T-helper 1 cell treated with Interleukin-12 subunit alpha and Interleukin-12 subunit beta and Interleukin-4 antibody, amounts not matched to agents 30 μg/mL and 1 μg/mL, for 36 hours (primary cell): ENCODE measurements around the gene SLC35F2.
"Not testable (repeated sequence)": the region's sequence is repeated elsewhere in the genome, so short reads cannot be mapped to it uniquely, and the experiment has no call there.

Experiments used
- H3K27ac Mint-ChIP-seq: one replicate; pipeline ENCODE4 v1.8.0; 2021; ENCODE audit warnings: mild to moderate bottlenecking, mixed read lengths
- H3K27me3 Mint-ChIP-seq: one replicate; pipeline ENCODE4 v1.8.0; 2021; ENCODE audit warnings: low read depth, mixed read lengths
- H3K36me3 Mint-ChIP-seq: one replicate; pipeline ENCODE4 v1.8.0; 2021; ENCODE audit warnings: low read depth, mixed read lengths
- H3K4me1 Mint-ChIP-seq: one replicate; pipeline ENCODE4 v1.8.0; 2021; ENCODE audit warnings: low read depth, mixed read lengths
- H3K4me3 Mint-ChIP-seq: one replicate; pipeline ENCODE4 v1.8.0; 2021; ENCODE audit warnings: mild to moderate bottlenecking, moderate library complexity, mixed read lengths
- H3K9me3 Mint-ChIP-seq: one replicate; pipeline ENCODE4 v1.8.0; 2021; ENCODE audit warnings: mixed read lengths

Gene SLC35F2

DNA sequence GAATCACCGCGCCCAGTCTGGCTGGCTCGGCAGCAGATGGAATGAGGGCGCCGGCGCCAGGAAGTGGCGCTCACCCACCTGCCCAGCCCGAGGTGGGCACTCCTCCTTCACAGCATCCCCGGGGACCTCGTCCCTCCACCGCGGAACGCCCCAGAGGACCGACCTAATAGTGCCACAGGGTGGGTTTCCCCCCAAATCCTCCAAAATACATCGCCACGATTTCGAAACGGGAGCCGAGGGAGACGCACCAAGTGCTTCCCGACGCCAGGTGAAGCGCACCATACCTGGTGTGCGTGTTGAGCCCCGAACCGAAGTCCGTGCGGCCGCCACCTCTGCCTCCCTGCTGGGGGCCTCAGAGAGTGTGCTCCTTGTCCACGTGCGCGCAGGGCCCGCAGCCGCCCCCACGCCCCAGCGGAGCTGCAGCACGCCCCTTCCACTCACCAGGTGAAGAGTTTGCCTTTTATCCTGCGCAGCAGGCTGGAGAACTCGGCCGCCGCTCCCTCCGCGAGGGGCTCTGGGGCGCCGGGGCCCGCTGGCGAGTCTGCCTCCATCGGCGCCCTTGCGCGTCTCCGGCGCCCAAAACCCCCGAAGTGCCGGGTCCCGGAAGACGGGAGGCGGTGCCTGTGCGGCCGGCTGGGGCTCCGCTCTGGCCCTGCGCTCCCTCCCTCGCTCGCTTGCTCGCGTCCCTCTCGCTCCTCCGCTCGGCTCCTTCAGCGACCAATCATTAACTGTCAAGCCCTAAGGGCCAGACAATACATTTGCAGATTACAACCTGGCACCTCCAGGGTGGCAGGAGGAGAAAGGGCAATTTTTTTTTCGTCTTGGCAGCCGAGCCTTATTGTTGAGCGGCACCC, at the start of gene SLC35F2:
SLC35F2 (minus strand) TSS at position 571 of the 854 bp plus-strand sequence; CDS start at position 551, 20 bp downstream.
- Mint-ChIP-seq H3K27me3 (peaks cover 4% of the 10 kb centered on the region), H3K27ac (peak within 1 kb of the TSS; percentile 80), H3K4me3 (peak within 1 kb of the TSS; percentile 96), H3K36me3 (no peaks in the 10 kb centered on the region), H3K4me1 (peaks cover 17% of the 10 kb centered on the region), H3K9me3 (no peaks in the 10 kb centered on the region)

DNA sequence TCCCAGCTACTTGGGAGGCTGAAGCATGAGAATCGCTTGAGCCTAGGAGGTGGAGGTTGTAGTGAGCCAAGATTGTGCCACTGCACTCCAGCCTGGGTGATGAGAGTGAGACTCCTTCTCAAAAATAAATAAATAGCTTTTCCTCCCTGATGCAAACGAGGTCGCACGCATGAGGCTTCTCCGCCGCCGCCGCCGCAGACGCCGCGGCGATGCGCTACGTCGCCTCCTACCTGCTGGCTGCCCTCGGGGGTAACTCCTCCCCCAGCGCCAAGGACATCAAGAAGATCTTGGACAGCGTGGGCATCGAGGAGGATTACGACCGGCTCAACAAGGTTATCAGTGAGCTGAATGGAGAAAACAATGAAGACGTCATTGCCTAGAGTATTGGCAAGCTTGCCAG, 49.6 kb upstream of the SLC35F2 start:
- H3K27ac Mint-ChIP-seq: no peak overlapping the region
- H3K4me1 Mint-ChIP-seq: no peaks in the 10 kb centered on the region

DNA sequence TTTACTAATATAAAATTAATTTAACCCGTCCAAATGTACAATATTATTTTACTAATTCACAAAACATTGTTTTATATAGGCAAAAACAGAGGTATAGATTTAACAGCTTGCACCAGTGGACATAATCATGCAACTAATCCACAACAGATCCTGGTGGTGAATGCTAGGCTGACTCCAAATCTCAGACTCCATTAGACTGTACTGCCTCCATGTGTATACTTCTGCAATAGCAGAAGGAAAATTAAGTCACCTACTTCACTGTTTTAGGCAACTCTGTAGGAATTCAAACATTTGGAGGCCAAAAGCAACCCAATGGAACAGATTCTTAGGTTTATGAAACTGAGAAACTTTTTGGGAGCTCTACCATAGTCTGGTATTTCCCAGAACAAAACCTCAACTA, 39.7 kb upstream of the SLC35F2 start:
- H3K27me3 Mint-ChIP-seq: peaks cover 5% of the 10 kb centered on the region
- no peak overlapping the region for H3K27ac Mint-ChIP-seq
- no peak overlapping the region for H3K4me3 Mint-ChIP-seq
- no peaks in the 10 kb centered on the region for H3K9me3 Mint-ChIP-seq
- H3K36me3 Mint-ChIP-seq: no peaks in the 10 kb centered on the region
- H3K4me1 Mint-ChIP-seq: no peaks in the 10 kb centered on the region

More for the DNA sequence above, 49.6 kb upstream of the SLC35F2 start:
- Mint-ChIP-seq H3K36me3 (no peaks in the 10 kb centered on the region), H3K9me3 (no peaks in the 10 kb centered on the region), H3K4me3 (no peak overlapping the region), H3K27me3 (no peaks in the 10 kb centered on the region)

DNA sequence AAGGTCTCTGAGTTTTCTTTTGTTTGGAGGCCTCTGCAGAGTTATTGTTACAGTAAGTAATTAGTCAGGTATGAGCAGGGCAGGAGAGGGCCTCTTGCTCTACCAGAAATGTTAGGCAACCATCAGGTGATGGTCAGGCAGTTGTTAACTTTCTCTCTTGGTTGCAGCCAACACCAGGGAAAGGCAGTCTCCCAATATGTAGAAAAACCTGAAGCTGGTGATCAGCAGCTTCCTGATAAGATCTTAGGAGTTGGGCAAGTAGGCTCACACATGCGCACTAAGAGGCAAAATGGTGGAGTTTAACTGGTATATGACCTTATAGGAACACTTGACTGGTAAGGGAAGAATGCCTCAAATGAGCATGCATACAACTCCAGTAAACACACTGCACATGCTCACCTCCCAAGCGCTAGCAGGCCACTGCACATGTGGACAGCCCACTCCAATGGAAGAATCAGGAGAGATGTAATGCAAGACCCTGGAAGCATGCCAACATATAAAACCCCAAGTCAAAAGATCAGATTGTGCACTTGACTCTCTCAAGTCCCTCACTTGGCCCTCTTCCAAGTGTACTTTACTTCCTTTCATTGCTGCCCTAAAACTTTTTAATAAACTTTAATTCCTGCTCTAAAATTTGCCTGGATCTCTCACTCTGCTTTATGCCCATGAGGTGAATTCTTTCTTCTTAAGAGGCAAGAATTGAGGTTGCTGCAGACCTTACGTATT, 23.7 kb upstream of the SLC35F2 start:
- H3K36me3 Mint-ChIP-seq: no peaks in the 10 kb centered on the region
- no peaks in the 10 kb centered on the region for H3K9me3 Mint-ChIP-seq
- no peak overlapping the region for H3K27ac Mint-ChIP-seq
- no peak overlapping the region for H3K4me3 Mint-ChIP-seq
- no peaks in the 10 kb centered on the region for H3K4me1 Mint-ChIP-seq
- no peaks in the 10 kb centered on the region for H3K27me3 Mint-ChIP-seq

DNA sequence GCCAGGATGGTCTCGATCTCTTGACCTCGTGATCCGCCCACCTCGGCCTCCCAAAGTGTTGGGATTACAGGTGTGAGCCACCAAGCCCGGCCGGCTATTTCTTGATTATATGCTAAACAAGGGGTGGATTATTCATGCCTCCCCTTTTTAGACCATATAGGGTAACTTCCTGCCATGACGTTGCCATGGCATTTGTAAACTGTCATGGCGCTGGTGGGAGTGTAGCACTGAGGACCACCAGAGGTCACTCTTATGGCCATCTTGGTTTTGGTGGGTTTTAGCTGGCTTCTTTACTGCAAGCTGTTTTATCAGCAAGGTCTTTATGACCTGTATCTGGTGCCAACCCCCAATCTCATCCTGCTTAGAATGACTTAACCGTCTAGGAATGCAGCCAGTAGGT, 22.9 kb upstream of the SLC35F2 start:
- not testable (repeated sequence) for H3K4me3 Mint-ChIP-seq, H3K27me3 Mint-ChIP-seq, H3K27ac Mint-ChIP-seq, H3K36me3 Mint-ChIP-seq, H3K9me3 Mint-ChIP-seq, H3K4me1 Mint-ChIP-seq

GRCh38 chr11:107876141-107876540, 17.6 kb upstream of the SLC35F2 start:
- Mint-ChIP-seq H3K36me3 (no peaks in the 10 kb centered on the region), H3K4me1 (no peaks in the 10 kb centered on the region), H3K9me3 (no peaks in the 10 kb centered on the region), H3K27ac (no peak overlapping the region), H3K4me3 (no peak overlapping the region), H3K27me3 (no peaks in the 10 kb centered on the region)

DNA sequence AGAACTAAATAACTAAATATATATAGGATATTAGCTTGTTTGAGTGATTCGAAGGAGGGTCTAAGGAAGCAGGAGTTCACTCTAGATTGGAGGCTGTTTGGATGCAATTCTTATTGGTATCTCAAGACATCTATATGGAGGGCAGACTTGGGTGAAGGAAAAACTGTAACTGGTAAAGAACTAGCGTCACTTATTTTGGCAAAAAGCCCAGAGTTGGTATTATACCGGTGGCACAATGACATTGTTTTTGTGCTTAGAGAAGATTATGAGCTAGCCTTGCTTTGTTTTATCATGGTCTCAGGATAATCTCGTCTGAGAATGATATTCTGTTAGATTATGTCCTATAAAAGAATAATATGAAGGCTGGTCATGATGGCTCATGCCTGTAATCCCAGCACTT, 6.0 kb upstream of the SLC35F2 start:
- Mint-ChIP-seq H3K36me3 (no peaks in the 10 kb centered on the region), H3K4me3 (no peak overlapping the region), H3K9me3 (no peaks in the 10 kb centered on the region), H3K27me3 (peaks cover 16% of the 10 kb centered on the region), H3K4me1 (peaks cover 2% of the 10 kb centered on the region), H3K27ac (no peak overlapping the region)

DNA sequence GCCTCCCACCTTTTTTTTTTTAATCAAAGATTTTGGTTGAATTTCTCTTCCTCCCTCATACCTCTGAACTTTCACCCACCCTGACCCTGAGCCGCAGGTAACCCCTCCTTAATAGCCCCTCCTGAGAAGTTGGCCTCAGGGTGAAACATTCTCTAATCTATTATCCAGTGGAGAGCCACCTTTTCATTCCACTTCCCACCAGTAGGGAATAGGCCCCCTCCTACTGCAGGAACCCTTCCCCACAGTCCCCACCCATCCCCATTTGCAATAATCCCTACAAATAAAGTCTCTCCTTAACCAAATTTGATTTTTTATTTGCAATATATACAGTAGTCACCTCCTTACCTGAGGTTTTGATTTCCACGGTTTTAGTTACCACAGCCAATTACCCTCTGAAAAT, 2.1 kb upstream of the SLC35F2 start:
- Mint-ChIP-seq H3K27ac (no peak overlapping the region), H3K27me3 (peaks cover 16% of the 10 kb centered on the region), H3K4me1 (peaks cover 15% of the 10 kb centered on the region), H3K36me3 (no peaks in the 10 kb centered on the region), H3K4me3 (peak overlapping the region; percentile 54), H3K9me3 (no peaks in the 10 kb centered on the region)

- not testable (repeated sequence) for H3K27ac Mint-ChIP-seq, H3K36me3 Mint-ChIP-seq, H3K9me3 Mint-ChIP-seq
- peaks cover 16% of the 10 kb centered on the region for H3K27me3 Mint-ChIP-seq
- peaks cover 15% of the 10 kb centered on the region for H3K4me1 Mint-ChIP-seq
- H3K4me3 Mint-ChIP-seq: peak overlapping the region; percentile 96
These were observed 1.6 kb upstream of the SLC35F2 start for GRCh38 chr11:107860240-107860620.

GRCh38 chr11:107859459-107860239, 1.1 kb upstream of the SLC35F2 start:
- Mint-ChIP-seq H3K27ac (peak overlapping the region; percentile 80), H3K9me3 (no peaks in the 10 kb centered on the region), H3K27me3 (peaks cover 13% of the 10 kb centered on the region), H3K4me1 (peaks cover 17% of the 10 kb centered on the region), H3K4me3 (peak overlapping the region; percentile 96), H3K36me3 (no peaks in the 10 kb centered on the region)

GRCh38 chr11:107857550-107858216, 904 bp downstream of the SLC35F2 start:
- Mint-ChIP-seq H3K9me3 (no peaks in the 10 kb centered on the region), H3K4me1 (peaks cover 17% of the 10 kb centered on the region), H3K27me3 (peaks cover 4% of the 10 kb centered on the region), H3K36me3 (no peaks in the 10 kb centered on the region), H3K4me3 (peak overlapping the region; percentile 96), H3K27ac (peak overlapping the region; percentile 56)

DNA sequence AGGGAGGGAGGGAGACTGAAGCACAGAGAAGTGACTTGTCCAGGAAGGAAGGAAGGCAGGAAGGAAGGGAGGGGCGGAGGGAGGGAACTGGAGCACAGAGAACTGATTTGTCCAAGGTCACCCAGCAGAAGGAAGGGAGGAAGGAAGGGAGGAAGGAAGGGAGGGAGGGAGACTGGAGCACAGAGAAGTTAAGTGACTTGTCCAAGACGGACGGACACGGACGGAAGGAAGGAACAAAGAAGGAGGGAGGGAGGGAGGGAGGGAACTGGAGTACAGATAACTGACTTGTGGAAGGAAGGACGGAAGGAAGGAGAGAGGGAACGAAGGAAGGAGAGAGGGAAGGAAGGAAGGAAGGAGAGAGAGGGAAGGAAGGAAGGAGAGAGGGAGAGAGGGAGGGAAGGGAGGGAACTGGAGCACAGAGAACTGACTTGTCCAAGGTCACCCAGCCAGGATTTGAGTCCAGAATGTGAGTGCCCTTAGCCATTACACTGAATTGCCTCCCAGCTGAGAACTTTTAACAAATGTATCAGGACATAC, 1.5 kb downstream of the SLC35F2 start:
- Mint-ChIP-seq H3K4me1 (peaks cover 17% of the 10 kb centered on the region), H3K27me3 (no peaks in the 10 kb centered on the region), H3K9me3 (no peaks in the 10 kb centered on the region), H3K36me3 (no peaks in the 10 kb centered on the region), H3K27ac (no peak overlapping the region), H3K4me3 (peak overlapping the region; percentile 25)

- Mint-ChIP-seq H3K27me3 (no peaks in the 10 kb centered on the region), H3K36me3 (no peaks in the 10 kb centered on the region), H3K27ac (no peak overlapping the region), H3K4me1 (peaks cover 17% of the 10 kb centered on the region), H3K4me3 (peak overlapping the region; percentile 25), H3K9me3 (no peaks in the 10 kb centered on the region)
These were observed 2.2 kb downstream of the SLC35F2 start for GRCh38 chr11:107856180-107856980.
